Activated T-cell treated with anti-CD3 and anti-CD28 coated beads, Interleukin-2, amount 50 U/mL, for 24 hours (primary cell): ENCODE data around the gene SPTBN2.
A peak's percentile ranks its signal among the peaks of the same experiment; 100 is the strongest.

Source experiments
- DNase-seq: peaks from one replicate; pipeline ENCODE4 v3.0.0-alpha.2; 2020
- H3K27ac Mint-ChIP-seq: 2 replicates; pipeline ENCODE4 v1.8.0; 2020; ENCODE audit warnings: mild to moderate bottlenecking, mixed read lengths
- H3K27me3 Mint-ChIP-seq: 2 replicates; pipeline ENCODE4 v1.8.0; 2020; ENCODE audit warnings: mixed read lengths
- H3K36me3 Mint-ChIP-seq: 2 replicates; pipeline ENCODE4 v1.8.0; 2020; ENCODE audit warnings: low read depth, mixed read lengths
- H3K4me1 Mint-ChIP-seq: 2 replicates; pipeline ENCODE4 v1.8.0; 2020; ENCODE audit warnings: low read depth, mixed read lengths
- H3K4me3 Mint-ChIP-seq: 2 replicates; pipeline ENCODE4 v1.8.0; 2020; ENCODE audit warnings: mild to moderate bottlenecking, moderate library complexity, mixed read lengths
- H3K9me3 Mint-ChIP-seq: 2 replicates; pipeline ENCODE4 v1.8.0; 2020; ENCODE audit warnings: mixed read lengths

The SPTBN2 gene

GRCh38 chr11:66686801-66687750, 41.9 kb downstream of the SPTBN2 start:
- H3K36me3 Mint-ChIP-seq = no peaks in the 10 kb centered on the region
- H3K27me3 Mint-ChIP-seq = no peaks in the 10 kb centered on the region
- no peaks in the 10 kb centered on the region for H3K4me1 Mint-ChIP-seq
- H3K9me3 Mint-ChIP-seq = no peaks in the 10 kb centered on the region
- no peak overlapping the region for H3K4me3 Mint-ChIP-seq
- no peak overlapping the region for H3K27ac Mint-ChIP-seq
- no peak for DNase-seq

- H3K4me3 Mint-ChIP-seq = no peak overlapping the region
- no peaks in the 10 kb centered on the region for H3K4me1 Mint-ChIP-seq
- no peak overlapping the region for H3K27ac Mint-ChIP-seq
- H3K27me3 Mint-ChIP-seq = no peaks in the 10 kb centered on the region
- no peaks in the 10 kb centered on the region for H3K36me3 Mint-ChIP-seq
- no peaks in the 10 kb centered on the region for H3K9me3 Mint-ChIP-seq
- no peak for DNase-seq
These were observed 42.8 kb downstream of the SPTBN2 start for GRCh38 chr11:66686100-66686785.

- no peak overlapping the region for H3K4me3 Mint-ChIP-seq
- no peaks in the 10 kb centered on the region for H3K36me3 Mint-ChIP-seq
- no peak overlapping the region for H3K27ac Mint-ChIP-seq
- H3K9me3 Mint-ChIP-seq = no peaks in the 10 kb centered on the region
- H3K27me3 Mint-ChIP-seq = no peaks in the 10 kb centered on the region
- H3K4me1 Mint-ChIP-seq = no peaks in the 10 kb centered on the region
- DNase-seq = no peak
These were observed 43.5 kb downstream of the SPTBN2 start for GRCh38 chr11:66685276-66686099.

- no peaks in the 10 kb centered on the region for H3K9me3 Mint-ChIP-seq
- no peaks in the 10 kb centered on the region for H3K27me3 Mint-ChIP-seq
- no peaks in the 10 kb centered on the region for H3K4me1 Mint-ChIP-seq
- H3K27ac Mint-ChIP-seq = no peak overlapping the region
- H3K36me3 Mint-ChIP-seq = no peaks in the 10 kb centered on the region
- no peak overlapping the region for H3K4me3 Mint-ChIP-seq
- no peak for DNase-seq
These were observed 44.4 kb downstream of the SPTBN2 start for GRCh38 chr11:66684635-66685034.

- Mint-ChIP-seq H3K36me3 (no peaks in the 10 kb centered on the region), H3K4me1 (no peaks in the 10 kb centered on the region), H3K4me3 (no peak overlapping the region), H3K27me3 (no peaks in the 10 kb centered on the region), H3K9me3 (no peaks in the 10 kb centered on the region), H3K27ac (no peak overlapping the region)
- no peak for DNase-seq
These were observed 45.1 kb downstream of the SPTBN2 start for GRCh38 chr11:66683877-66684276.

- no peaks in the 10 kb centered on the region for H3K27me3 Mint-ChIP-seq
- H3K9me3 Mint-ChIP-seq = no peaks in the 10 kb centered on the region
- H3K4me1 Mint-ChIP-seq = peaks cover 21% of the 10 kb centered on the region
- no peak overlapping the region for H3K4me3 Mint-ChIP-seq
- peaks cover 18% of the 10 kb centered on the region for H3K36me3 Mint-ChIP-seq
- DNase-seq = no peak
- no peak overlapping the region for H3K27ac Mint-ChIP-seq
These were observed 47.9 kb downstream of the SPTBN2 start for GRCh38 chr11:66680966-66681645.

GRCh38 chr11:66677599-66678375, 51.2 kb downstream of the SPTBN2 start, which contains the start of gene RBM4B:
Gene RBM4B (minus strand): TSS chr11:66677887. CDS start chr11:66677079, 808 bp downstream.
- peak within 1 kb of the TSS; percentile 98 for H3K27ac Mint-ChIP-seq
- peak; percentile 97 for DNase-seq
- peak within 1 kb of the TSS; percentile 86 for H3K4me3 Mint-ChIP-seq
- H3K4me1 Mint-ChIP-seq = peaks cover 42% of the 10 kb centered on the region
- H3K36me3 Mint-ChIP-seq = peaks cover 41% of the 10 kb centered on the region
- no peaks in the 10 kb centered on the region for H3K27me3 Mint-ChIP-seq
- H3K9me3 Mint-ChIP-seq = no peaks in the 10 kb centered on the region

GRCh38 chr11:66676931-66677598, 52.0 kb downstream of the SPTBN2 start:
- peak overlapping the region; percentile 86 for H3K4me3 Mint-ChIP-seq
- DNase-seq = no peak
- H3K27ac Mint-ChIP-seq = peak overlapping the region; percentile 98
- H3K4me1 Mint-ChIP-seq = peaks cover 44% of the 10 kb centered on the region
- no peaks in the 10 kb centered on the region for H3K27me3 Mint-ChIP-seq
- peaks cover 44% of the 10 kb centered on the region for H3K36me3 Mint-ChIP-seq
- H3K9me3 Mint-ChIP-seq = no peaks in the 10 kb centered on the region

GRCh38 chr11:66676282-66676919, 52.6 kb downstream of the SPTBN2 start:
- H3K27me3 Mint-ChIP-seq = no peaks in the 10 kb centered on the region
- H3K9me3 Mint-ChIP-seq = no peaks in the 10 kb centered on the region
- no peak for DNase-seq
- H3K4me3 Mint-ChIP-seq = peak overlapping the region; percentile 86
- H3K4me1 Mint-ChIP-seq = peaks cover 46% of the 10 kb centered on the region
- H3K27ac Mint-ChIP-seq = peak overlapping the region; percentile 98
- H3K36me3 Mint-ChIP-seq = peaks cover 47% of the 10 kb centered on the region

- Mint-ChIP-seq H3K4me1 (peaks cover 53% of the 10 kb centered on the region), H3K27me3 (no peaks in the 10 kb centered on the region), H3K27ac (peak overlapping the region; percentile 64), H3K4me3 (peak overlapping the region; percentile 9), H3K36me3 (peaks cover 60% of the 10 kb centered on the region), H3K9me3 (no peaks in the 10 kb centered on the region)
- DNase-seq = no peak
These were observed 53.9 kb downstream of the SPTBN2 start for GRCh38 chr11:66674964-66675602.

- Mint-ChIP-seq H3K27me3 (no peaks in the 10 kb centered on the region), H3K4me1 (peaks cover 48% of the 10 kb centered on the region), H3K4me3 (no peak overlapping the region), H3K9me3 (no peaks in the 10 kb centered on the region), H3K36me3 (peaks cover 80% of the 10 kb centered on the region), H3K27ac (peak overlapping the region; percentile 61)
- DNase-seq = no peak
These were observed 58.2 kb downstream of the SPTBN2 start for GRCh38 chr11:66670816-66671215.

- H3K27ac Mint-ChIP-seq = peak overlapping the region; percentile 7
- H3K9me3 Mint-ChIP-seq = no peaks in the 10 kb centered on the region
- DNase-seq = no peak
- no peaks in the 10 kb centered on the region for H3K27me3 Mint-ChIP-seq
- H3K4me1 Mint-ChIP-seq = peaks cover 31% of the 10 kb centered on the region
- H3K36me3 Mint-ChIP-seq = peaks cover 93% of the 10 kb centered on the region
- no peak overlapping the region for H3K4me3 Mint-ChIP-seq
These were observed 63.6 kb downstream of the SPTBN2 start for GRCh38 chr11:66665369-66665768.
